Lower leg skin (tissue), 3 donors: ENCODE results near the gene ZNF316.

Source experiments
- CTCF ChIP-seq, 3 donors: fragments of 450-650 bp; IDR thresholded peaks; one replicate each; pipeline ENCODE4 v1.5.1; 2016; ENCODE audit warnings: antibody characterized with exemption in 3 of 3, mild to moderate bottlenecking in 3 of 3, moderate library complexity in 2 of 3
- POLR2A ChIP-seq, 2 donors: fragments of 450-650 bp; IDR thresholded peaks; one replicate each; pipeline ENCODE4 v1.6.1; 2016 to 2017; ENCODE audit warnings: antibody characterized with exemption in 2 of 2, mild to moderate bottlenecking in 1 of 2, moderate library complexity in 1 of 2

GRCh38 chr7:6648066-6648814 lies 11.1 kb downstream of the ZNF316 start:
- TF ChIP-seq CTCF (IDR thresholded peaks at IDR 0.05) = no peak
- TF ChIP-seq POLR2A (IDR thresholded peaks at IDR 0.05) = no peak
